NT2/D1 (cell line): ENCODE measurements around the gene TRIM34.

Source experiments
- SUZ12 ChIP-seq: IDR thresholded peaks from 2 replicates; pipeline ENCODE4 v1.6.1; 2011; ENCODE audit not compliant: insufficient read length, insufficient read depth; ENCODE audit errors: extremely low read depth
- YY1 ChIP-seq: IDR thresholded peaks from 2 replicates; pipeline ENCODE4 v1.6.1; 2011; ENCODE audit not compliant: insufficient read length, insufficient read depth
- ZNF274 ChIP-seq: IDR thresholded peaks from 2 replicates; pipeline ENCODE4 v1.6.1; 2011; ENCODE audit warnings: mild to moderate bottlenecking, low read depth, low read length

DNA sequence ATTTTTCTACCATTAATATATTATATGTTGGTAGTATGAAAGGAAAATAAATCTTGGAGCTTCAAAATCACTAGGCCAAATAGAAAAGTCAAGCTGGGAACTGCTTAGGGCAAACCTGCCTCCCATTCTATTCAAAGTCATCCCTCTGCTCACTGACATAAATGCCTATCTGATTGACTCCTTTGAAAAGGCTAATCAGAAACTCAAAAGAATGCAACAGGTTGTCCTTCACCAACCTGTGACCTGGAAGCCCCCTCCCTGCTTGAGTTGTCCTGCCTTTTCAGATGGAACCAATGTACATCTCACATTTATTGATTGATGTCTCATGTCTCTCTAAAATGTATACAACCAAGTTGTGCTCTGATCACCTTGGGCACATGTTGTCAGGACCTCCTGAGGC is 3.2 kb upstream of the TRIM34 start:
- TF ChIP-seq ZNF274: no peak
- TF ChIP-seq SUZ12: no peak
- no peak for TF ChIP-seq YY1
